Panc1 (cell line): Measurements from ENCODE around the gene ZNF174. TPM values are rescaled to one million over a fixed set of nuclear protein-coding genes. Genes with fewer than 3 reads are reported as not detected.

ENCODE experiments used
- ATAC-seq: fragments of 200-7000 bp; cut with Tn5 transposase; 2 replicates; pipeline ENCODE4 v1.9.1; 2020; ENCODE audit warnings: mild to moderate bottlenecking, moderate library complexity
- BruUV-seq: library from RNA; stranded (reverse); fragments of 400-500 nt; replicated peaks from 2 replicates; lab custom pipeline; 2021; lab: Mats Ljungman, UMichigan
- CTCF ChIA-PET: fragments of 300-600 bp; sonication (Branson Sonifier 250); formaldehyde crosslinking; loops from one replicate; lab custom pipeline; 2022; ENCODE audit warnings: antibody characterized with exemption; lab: Charles Lee
- POLR2A ChIA-PET: fragments of 300-600 bp; sonication (Branson Sonifier 250); formaldehyde crosslinking; loops from one replicate; lab custom pipeline; 2022; ENCODE audit warnings: antibody characterized with exemption; lab: Charles Lee
- DNase-seq: peaks from one replicate; pipeline ENCODE4 v3.0.0-alpha.2; 2010; ENCODE audit warnings: low read depth, low spot score
- H3K27ac ChIP-seq: 2 replicates; pipeline ENCODE4 v1.5.1; 2011; ENCODE audit warnings: mild to moderate bottlenecking, low read length, inconsistent platforms
- H3K27me3 ChIP-seq: fragments of 200-500 bp; sonication (Bioruptor generic); 2 replicates; pipeline ENCODE4 v1.6.0; 2014; ENCODE audit warnings: low read length, inconsistent platforms; ENCODE audit not compliant: control insufficient read depth, insufficient read depth
- H3K36me3 ChIP-seq: fragments of 200-500 bp; sonication (Bioruptor generic); 2 replicates; pipeline ENCODE4 v1.5.1; 2014; ENCODE audit warnings: inconsistent platforms, mild to moderate bottlenecking, low read length, moderate library complexity; ENCODE audit not compliant: control insufficient read depth, insufficient read depth
- H3K4me1 ChIP-seq: 2 replicates; pipeline ENCODE4 v1.5.1; 2011; ENCODE audit warnings: inconsistent platforms, mild to moderate bottlenecking, low read length, moderate library complexity; ENCODE audit not compliant: control insufficient read depth, insufficient read depth
- H3K4me3 ChIP-seq, 2 experiments: 2 replicates each; pipeline ENCODE4 v1.5.1; 2011 to 2012; ENCODE audit warnings: low read depth in 2 of 2, low read length in 2 of 2, mild to moderate bottlenecking in 2 of 2, inconsistent platforms in 1 of 2, moderate library complexity in 1 of 2
- H3K9me3 ChIP-seq: fragments of 200-500 bp; sonication (Bioruptor generic); 2 replicates; pipeline ENCODE4 v1.5.1; 2014; ENCODE audit warnings: low read depth, mild to moderate bottlenecking, inconsistent platforms, low read length, moderate library complexity; ENCODE audit not compliant: control insufficient read depth, insufficient read depth
- POLR2AphosphoS5 ChIP-seq: IDR thresholded peaks from 2 replicates; pipeline ENCODE4 v1.6.1; 2012; ENCODE audit warnings: mild to moderate bottlenecking, low read depth, low read length, moderate library complexity
- SIN3A ChIP-seq: IDR thresholded peaks from 2 replicates; pipeline ENCODE4 v1.6.1; 2012; ENCODE audit warnings: low read depth, mild to moderate bottlenecking, low read length, moderate library complexity, borderline replicate concordance; ENCODE audit not compliant: insufficient read depth
- TCF7L2 ChIP-seq: IDR thresholded peaks from 2 replicates; pipeline ENCODE4 v1.6.1; 2011; ENCODE audit warnings: mild to moderate bottlenecking, low read depth, low read length, inconsistent platforms
- in situ Hi-C: cut with HindIII; loops from 2 replicates; pipeline ENCODE4 v1.10.0; 2016; ENCODE audit warnings: low sequenced_read_pairs, low pct_unique_long_range_greater_than_20kb
- intact Hi-C: fragments of 100-400 bp; cut with micrococcal nuclease; formaldehyde crosslinking; loops from one replicate; pipeline ENCODE4 v1.10.0; 2022; ENCODE audit not compliant: unreplicated experiment
- total RNA-seq: library from RNA; stranded (reverse); gene quantifications from one replicate; pipeline ENCODE4 v1.2.1, GENCODE V29; 2021; ENCODE audit not compliant: unreplicated experiment
- TF ChIP-seq, protein P1 (sequence below), 2 experiments: IDR thresholded peaks; 2 replicates each; pipeline ENCODE4 v1.6.1; 2011 to 2012; ENCODE audit warnings: low read depth in 2 of 2, control low read depth in 1 of 2, low read length in 1 of 2, mild to moderate bottlenecking in 1 of 2, moderate library complexity in 1 of 2; ENCODE audit not compliant: insufficient read depth in 1 of 2
- TF ChIP-seq, protein P2 (sequence below): fragments of 450-650 bp; IDR thresholded peaks from 2 replicates; pipeline ENCODE4 v1.5.1; 2017; ENCODE audit warnings: mild to moderate bottlenecking

ZNF174 gene
- total RNA-seq, 1 experiment from 2014 or later = 14.4 TPM

DNA sequence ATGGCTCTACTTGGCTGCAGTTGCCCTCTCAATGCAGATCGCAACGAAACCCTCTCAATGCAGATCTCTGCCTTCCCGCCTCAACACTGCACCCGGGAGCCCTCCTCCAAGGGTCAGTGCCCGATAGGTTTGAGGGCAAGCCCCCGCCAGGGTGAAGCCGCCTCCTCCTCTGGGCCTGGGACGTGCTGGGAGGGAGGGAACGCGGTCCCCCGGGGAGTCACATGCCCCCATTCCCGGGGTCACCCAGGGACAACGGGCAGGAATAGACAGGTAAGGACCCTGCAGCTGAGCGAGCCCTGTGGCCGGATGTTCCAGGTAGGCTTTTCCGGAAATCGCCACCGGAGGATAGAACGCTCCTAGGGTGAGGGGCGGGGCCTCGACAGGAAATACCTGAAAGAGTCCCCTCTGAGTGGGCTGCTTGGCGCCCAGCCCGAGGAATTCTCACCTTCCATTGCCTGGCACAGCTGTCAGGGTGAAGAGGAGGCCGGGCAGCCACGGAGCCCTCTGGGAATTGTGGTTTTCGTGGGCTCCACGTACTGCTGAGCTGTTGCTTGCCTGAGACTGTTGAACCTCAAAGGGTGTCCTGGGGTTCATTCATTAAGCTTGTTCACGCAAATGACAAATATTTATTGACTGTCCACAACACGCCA, 12.8 kb downstream of the ZNF174 start:
- ChIA-PET POLR2A (no interaction called here), CTCF (interaction anchor here (0.7 kb wide), 1 partner anchor 137 kb away, joined by 3 read pairs; no protein-coding TSS in a partner anchor)
- no peaks in the 10 kb centered on the region for H3K4me1 ChIP-seq
- no peak for TF ChIP-seq POLR2AphosphoS5
- no peak for TF ChIP-seq TCF7L2
- TF ChIP-seq SIN3A = no peak
- TF ChIP-seq, protein P1, sequence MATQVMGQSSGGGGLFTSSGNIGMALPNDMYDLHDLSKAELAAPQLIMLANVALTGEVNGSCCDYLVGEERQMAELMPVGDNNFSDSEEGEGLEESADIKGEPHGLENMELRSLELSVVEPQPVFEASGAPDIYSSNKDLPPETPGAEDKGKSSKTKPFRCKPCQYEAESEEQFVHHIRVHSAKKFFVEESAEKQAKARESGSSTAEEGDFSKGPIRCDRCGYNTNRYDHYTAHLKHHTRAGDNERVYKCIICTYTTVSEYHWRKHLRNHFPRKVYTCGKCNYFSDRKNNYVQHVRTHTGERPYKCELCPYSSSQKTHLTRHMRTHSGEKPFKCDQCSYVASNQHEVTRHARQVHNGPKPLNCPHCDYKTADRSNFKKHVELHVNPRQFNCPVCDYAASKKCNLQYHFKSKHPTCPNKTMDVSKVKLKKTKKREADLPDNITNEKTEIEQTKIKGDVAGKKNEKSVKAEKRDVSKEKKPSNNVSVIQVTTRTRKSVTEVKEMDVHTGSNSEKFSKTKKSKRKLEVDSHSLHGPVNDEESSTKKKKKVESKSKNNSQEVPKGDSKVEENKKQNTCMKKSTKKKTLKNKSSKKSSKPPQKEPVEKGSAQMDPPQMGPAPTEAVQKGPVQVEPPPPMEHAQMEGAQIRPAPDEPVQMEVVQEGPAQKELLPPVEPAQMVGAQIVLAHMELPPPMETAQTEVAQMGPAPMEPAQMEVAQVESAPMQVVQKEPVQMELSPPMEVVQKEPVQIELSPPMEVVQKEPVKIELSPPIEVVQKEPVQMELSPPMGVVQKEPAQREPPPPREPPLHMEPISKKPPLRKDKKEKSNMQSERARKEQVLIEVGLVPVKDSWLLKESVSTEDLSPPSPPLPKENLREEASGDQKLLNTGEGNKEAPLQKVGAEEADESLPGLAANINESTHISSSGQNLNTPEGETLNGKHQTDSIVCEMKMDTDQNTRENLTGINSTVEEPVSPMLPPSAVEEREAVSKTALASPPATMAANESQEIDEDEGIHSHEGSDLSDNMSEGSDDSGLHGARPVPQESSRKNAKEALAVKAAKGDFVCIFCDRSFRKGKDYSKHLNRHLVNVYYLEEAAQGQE (IDR thresholded peaks at IDR 0.05; ENCODE audit: insufficient read depth in 1 of 2, low read depth in 2 of 2, low read length in 1 of 2) = no peak
- TF ChIP-seq, protein P2, sequence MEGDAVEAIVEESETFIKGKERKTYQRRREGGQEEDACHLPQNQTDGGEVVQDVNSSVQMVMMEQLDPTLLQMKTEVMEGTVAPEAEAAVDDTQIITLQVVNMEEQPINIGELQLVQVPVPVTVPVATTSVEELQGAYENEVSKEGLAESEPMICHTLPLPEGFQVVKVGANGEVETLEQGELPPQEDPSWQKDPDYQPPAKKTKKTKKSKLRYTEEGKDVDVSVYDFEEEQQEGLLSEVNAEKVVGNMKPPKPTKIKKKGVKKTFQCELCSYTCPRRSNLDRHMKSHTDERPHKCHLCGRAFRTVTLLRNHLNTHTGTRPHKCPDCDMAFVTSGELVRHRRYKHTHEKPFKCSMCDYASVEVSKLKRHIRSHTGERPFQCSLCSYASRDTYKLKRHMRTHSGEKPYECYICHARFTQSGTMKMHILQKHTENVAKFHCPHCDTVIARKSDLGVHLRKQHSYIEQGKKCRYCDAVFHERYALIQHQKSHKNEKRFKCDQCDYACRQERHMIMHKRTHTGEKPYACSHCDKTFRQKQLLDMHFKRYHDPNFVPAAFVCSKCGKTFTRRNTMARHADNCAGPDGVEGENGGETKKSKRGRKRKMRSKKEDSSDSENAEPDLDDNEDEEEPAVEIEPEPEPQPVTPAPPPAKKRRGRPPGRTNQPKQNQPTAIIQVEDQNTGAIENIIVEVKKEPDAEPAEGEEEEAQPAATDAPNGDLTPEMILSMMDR = no peak
- DNase-seq (no peak), ATAC-seq (no peak)
- H3K9me3 ChIP-seq = peaks cover 20% of the 10 kb centered on the region
- H3K27ac ChIP-seq = no peak overlapping the region
- in situ Hi-C loops (no loop called here), intact Hi-C loops (no loop called here)
- H3K36me3 ChIP-seq = no peaks in the 10 kb centered on the region
- H3K27me3 ChIP-seq = no peaks in the 10 kb centered on the region
- no peak overlapping the region for H3K4me3 ChIP-seq
- BruUV-seq = no TSS peak

DNA sequence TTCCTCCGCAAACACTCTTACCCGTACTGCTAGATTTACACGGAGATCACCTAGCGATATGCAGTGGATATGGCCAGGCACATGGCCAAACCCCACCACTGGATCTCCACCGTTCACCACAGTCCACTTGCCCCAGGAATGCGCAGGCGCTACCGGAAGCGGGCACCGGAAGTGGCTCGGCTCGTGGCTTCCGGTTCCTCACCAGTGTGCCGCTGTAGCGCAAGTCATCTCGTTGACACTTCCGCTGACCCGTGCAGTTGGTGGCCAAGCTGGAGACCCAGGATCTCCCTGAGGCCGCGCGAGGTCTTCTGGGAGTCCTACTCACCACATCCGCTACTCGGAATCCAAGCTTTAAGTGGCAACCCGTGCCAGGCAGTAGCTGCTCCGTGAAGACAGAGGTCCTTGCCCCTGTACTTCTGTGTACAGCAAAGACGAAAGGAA, 30.8 kb downstream of the ZNF174 start:
- DNase-seq (no peak), ATAC-seq (no peak)
- in situ Hi-C loops (no loop called here), intact Hi-C loops (no loop called here)
- POLR2A ChIA-PET = no interaction called here
- TF ChIP-seq, protein P2 = no peak
- TF ChIP-seq POLR2AphosphoS5 = no peak
- no peak for TF ChIP-seq TCF7L2
- no peak for TF ChIP-seq SIN3A
- TF ChIP-seq, protein P1 (IDR thresholded peaks at IDR 0.05; ENCODE audit: insufficient read depth in 1 of 2, low read depth in 2 of 2, low read length in 1 of 2) = no peak
- CTCF ChIA-PET = no interaction called here
- Histone ChIP-seq H3K4me1 (no peaks in the 10 kb centered on the region), H3K4me3 (no peak overlapping the region), H3K9me3 (no peaks in the 10 kb centered on the region), H3K36me3 (peaks cover 4% of the 10 kb centered on the region; the same call in 1 of the 2 replicates), H3K27me3 (no peaks in the 10 kb centered on the region), H3K27ac (no peak overlapping the region)
- BruUV-seq = no TSS peak
